OCI-LY7 (cell line): ENCODE results near the gene HOXD8. TPM values are rescaled to one million over a fixed set of nuclear protein-coding genes. Genes with fewer than 3 reads are reported as not detected.

Source experiments
- Bru-seq: library from RNA; stranded (reverse); fragments of 400-500 nt; gene quantifications from one replicate; lab custom pipeline; 2021; lab: Mats Ljungman, UMichigan
- BruChase-seq, 2 experiments: library from RNA; stranded (reverse); fragments of 400-500 nt; gene quantifications; one replicate each; lab custom pipeline; 2021; lab: Mats Ljungman, UMichigan
- BruUV-seq: library from RNA; stranded (reverse); fragments of 400-500 nt; replicated peaks from 2 replicates; lab custom pipeline; 2021; lab: Mats Ljungman, UMichigan
- CTCF ChIA-PET: fragments of 300-600 bp; sonication (Branson Sonifier 250); formaldehyde crosslinking; loops from one replicate; lab custom pipeline; 2022; ENCODE audit warnings: antibody characterized with exemption; ENCODE audit not compliant: unreplicated experiment; lab: Charles Lee
- POLR2A ChIA-PET: fragments of 300-600 bp; sonication (Branson Sonifier 250); formaldehyde crosslinking; loops from one replicate; lab custom pipeline; 2022; ENCODE audit warnings: antibody characterized with exemption; lab: Charles Lee
- DNase-seq: peaks from one replicate; pipeline ENCODE4 v3.0.0-alpha.2; 2015; ENCODE audit warnings: low spot score
- H2AFZ ChIP-seq: fragments of 200-600 bp; sonication (generic), shearing (Covaris generic); 2 replicates; pipeline ENCODE4 v1.6.1; 2014; ENCODE audit warnings: mild to moderate bottlenecking, antibody characterized with exemption, low read length, moderate library complexity
- H3K27ac ChIP-seq: fragments of 200-600 bp; sonication (generic); 2 replicates; pipeline ENCODE4 v1.5.1; 2014; ENCODE audit warnings: mixed run types, low read depth, mild to moderate bottlenecking, moderate library complexity, low read length, inconsistent platforms; ENCODE audit not compliant: poor library complexity, severe bottlenecking
- H3K36me3 ChIP-seq: fragments of 200-600 bp; sonication (generic); 2 replicates; pipeline ENCODE4 v1.6.1; 2014; ENCODE audit warnings: mild to moderate bottlenecking, antibody characterized with exemption, low read length, moderate library complexity, mixed read lengths; ENCODE audit not compliant: insufficient read depth
- H3K4me1 ChIP-seq: fragments of 200-600 bp; sonication (generic); 2 replicates; pipeline ENCODE4 v1.5.1; 2014; ENCODE audit warnings: mild to moderate bottlenecking, low read length; ENCODE audit not compliant: insufficient read depth, poor library complexity, severe bottlenecking
- H3K4me2 ChIP-seq: fragments of 200-600 bp; sonication (generic); 2 replicates; pipeline ENCODE4 v1.6.1; 2014; ENCODE audit warnings: mild to moderate bottlenecking, low read length
- H3K4me3 ChIP-seq: fragments of 200-600 bp; sonication (generic); 2 replicates; pipeline ENCODE4 v1.5.1; 2014; ENCODE audit warnings: mild to moderate bottlenecking, low read depth, low read length; ENCODE audit not compliant: poor library complexity, severe bottlenecking
- H3K79me2 ChIP-seq: fragments of 200-600 bp; sonication (generic); 2 replicates; pipeline ENCODE4 v1.6.1; 2016; ENCODE audit warnings: low read depth, mild to moderate bottlenecking, low read length, moderate library complexity, mixed read lengths; ENCODE audit not compliant: insufficient read depth
- H3K9me2 ChIP-seq: fragments of 200-600 bp; sonication (generic); 2 replicates; pipeline ENCODE4 v1.6.1; 2016; ENCODE audit warnings: mild to moderate bottlenecking, low read length, mixed read lengths; ENCODE audit not compliant: insufficient read depth
- H3K9me3 ChIP-seq: fragments of 200-600 bp; sonication (generic); 2 replicates; pipeline ENCODE4 v1.6.1; 2014; ENCODE audit warnings: mild to moderate bottlenecking, mixed run types, low read length, mixed read lengths
- H4K20me1 ChIP-seq: fragments of 200-600 bp; sonication (generic); 2 replicates; pipeline ENCODE4 v1.6.1; 2014; ENCODE audit warnings: mild to moderate bottlenecking, antibody characterized with exemption, low read length, moderate library complexity, mixed read lengths; ENCODE audit not compliant: insufficient read depth
- CTCF ChIP-seq: fragments of 200-600 bp; sonication (generic); conservative IDR thresholded peaks from 2 replicates; pipeline ENCODE4 v1.5.1; 2014; ENCODE audit warnings: mild to moderate bottlenecking, antibody characterized with exemption, low read length, moderate library complexity, mixed read lengths
- EZH2phosphoT487 ChIP-seq: fragments of 200-600 bp; sonication (generic); IDR thresholded peaks from 2 replicates; pipeline ENCODE4 v1.6.1; 2018; ENCODE audit warnings: low read depth, borderline replicate concordance, mild to moderate bottlenecking, mixed run types, antibody characterized with exemption, low read length, moderate library complexity, mixed read lengths
- intact Hi-C: fragments of 100-400 bp; cut with micrococcal nuclease; formaldehyde crosslinking; loops from one replicate; pipeline ENCODE4 v1.10.0; 2022; ENCODE audit not compliant: unreplicated experiment
- long read RNA-seq: library from polyadenylated mRNA; stranded (forward); transcript quantifications from one replicate; pipeline ENCODE4 v2.0.0, GENCODE V29; 2022
- total RNA-seq, 2 experiments: library from RNA; depleted of rRNA in 1 of 2; stranded (reverse); fragments of >200 nt in 1 of 2; shearing (Covaris generic) in 1 of 2; gene quantifications; 2 replicates each; pipeline ENCODE4 v1.2.3, GENCODE V29; 2014 to 2022

The HOXD8 gene
- not detected in 2 replicates for total RNA-seq (2014; rRNA removed; shearing (Covaris generic))
- not detected in 2 replicates for total RNA-seq (2022)
- not detected for Bru-seq, nascent RNA
- not detected for BruChase-seq, experiment 1, labeled RNA remaining after a 6-hour chase
- BruChase-seq, experiment 2, labeled RNA remaining after a 2-hour chase, result not detected
- long read RNA-seq, result 0 reads

GRCh38 chr2:176128982-176129796 lies at the start of gene HOXD8:
Gene HOXD8, plus strand, starts transcription at chr2:176129705. Its CDS starts 662 bp downstream, at chr2:176130367.
- ChIA-PET CTCF (no interaction called here), POLR2A (no interaction called here)
- TF ChIP-seq EZH2phosphoT487 (no peak), CTCF (no peak)
- no peaks in the 10 kb centered on the region for H4K20me1 ChIP-seq
- no peaks in the 10 kb centered on the region for H3K9me3 ChIP-seq
- H3K4me2 ChIP-seq, result no peak within 1 kb of the TSS
- no TSS peak for BruUV-seq
- no peak within 1 kb of the TSS for H3K4me3 ChIP-seq
- no peak within 1 kb of the TSS for H3K27ac ChIP-seq
- intact Hi-C loops, result loop anchor here (5.0 kb wide), 1 partner anchor 423 kb away; no protein-coding TSS in a partner anchor
- H2AFZ ChIP-seq, result no peak within 1 kb of the TSS
- DNase-seq, result no peak
- H3K9me2 ChIP-seq, result no peaks in the 10 kb centered on the region
- H3K4me1 ChIP-seq, result no peaks in the 10 kb centered on the region
- H3K79me2 ChIP-seq, result no peaks in the 10 kb centered on the region
- no peaks in the 10 kb centered on the region for H3K36me3 ChIP-seq

- no peaks in the 10 kb centered on the region for H4K20me1 ChIP-seq
- no TSS peak for BruUV-seq
- no peaks in the 10 kb centered on the region for H3K79me2 ChIP-seq
- no peaks in the 10 kb centered on the region for H3K36me3 ChIP-seq
- H3K4me1 ChIP-seq, result no peaks in the 10 kb centered on the region
- intact Hi-C loops, result no loop called here
- H3K27ac ChIP-seq, result no peak overlapping the region
- ChIA-PET CTCF (no interaction called here), POLR2A (interaction anchor here (0.6 kb wide), 1 partner anchor 433 kb away, joined by 4 read pairs; no protein-coding TSS in a partner anchor)
- no peak overlapping the region for H2AFZ ChIP-seq
- no peaks in the 10 kb centered on the region for H3K9me3 ChIP-seq
- DNase-seq, result no peak
- TF ChIP-seq EZH2phosphoT487, result no peak
- TF ChIP-seq CTCF, result no peak
- no peaks in the 10 kb centered on the region for H3K9me2 ChIP-seq
- no peak overlapping the region for H3K4me3 ChIP-seq
- no peak overlapping the region for H3K4me2 ChIP-seq
Observed at GRCh38 chr2:176079831-176080539, 49.5 kb upstream of the HOXD8 start.
